ENCODE results near the gene PARP4.
A peak's percentile ranks its signal among the peaks of the same experiment; 100 is the strongest.

The PARP4 gene

GRCh38 chr13:24460256-24460655 is 52.3 kb downstream of the PARP4 start:
- no peak for TF ChIP-seq CTCF (IDR thresholded peaks at IDR 0.05; ENCODE audit: control extremely low read depth, extremely low read depth, low read depth, missing control alignments)
- POLR2A ChIA-PET, result no interaction called here
- DNase-seq (ENCODE audit: extremely low spot score), result no peak
- CTCF ChIA-PET, result interaction anchor here (0.9 to 1.7 kb wide), 4 partner anchors 11 to 49 kb away, joined by 3 read pairs; no protein-coding TSS in a partner anchor

DNA sequence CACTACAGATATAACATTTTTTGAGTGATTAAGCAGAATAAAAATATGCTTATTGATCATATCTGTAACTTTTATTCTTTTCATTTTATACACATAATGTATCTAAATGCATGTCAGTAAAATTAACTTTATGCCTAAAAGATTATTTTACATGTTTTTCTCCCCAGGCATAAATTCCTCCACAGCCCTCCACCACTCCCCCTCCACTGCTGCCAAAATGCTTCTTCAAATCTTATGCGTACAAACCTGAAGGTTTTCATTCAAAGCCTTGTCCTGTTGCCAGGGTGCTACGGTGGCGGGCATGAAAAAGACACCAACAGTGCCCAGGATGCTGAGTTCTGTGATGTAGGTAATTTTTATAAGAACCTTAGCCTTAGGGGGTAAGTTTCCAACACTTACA is 52.9 kb downstream of the PARP4 start:
- no peak for TF ChIP-seq CTCF (IDR thresholded peaks at IDR 0.05; ENCODE audit: control extremely low read depth, extremely low read depth, low read depth, missing control alignments)
- CTCF ChIA-PET, result interaction anchor here (1.6 kb wide), 1 partner anchor 48 kb away, joined by 3 read pairs; no protein-coding TSS in a partner anchor
- POLR2A ChIA-PET, result no interaction called here
- DNase-seq (ENCODE audit: extremely low spot score), result no peak

DNA sequence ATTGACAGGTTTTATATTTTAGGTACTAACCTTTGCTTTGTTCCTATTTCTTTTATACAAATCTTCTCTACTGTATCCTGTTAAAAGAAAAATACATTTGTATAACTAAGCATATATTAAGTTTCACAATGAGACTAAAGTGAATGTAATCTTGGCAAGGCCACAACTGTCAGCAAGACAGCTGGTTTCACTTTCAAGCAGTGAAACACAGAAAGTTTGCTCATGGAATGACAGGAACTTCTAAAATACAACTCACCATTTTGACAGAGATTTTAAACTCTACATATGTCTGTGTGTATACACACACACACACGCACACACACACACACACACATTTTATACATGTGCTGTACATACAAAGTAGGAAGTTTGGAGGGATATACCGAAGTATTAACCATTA is 53.3 kb downstream of the PARP4 start:
- ChIA-PET POLR2A (no interaction called here), CTCF (interaction anchor here (1.1 to 1.6 kb wide), 2 partner anchors 11 to 65 kb away, joined by 3 to 6 read pairs; no protein-coding TSS in a partner anchor)
- DNase-seq (ENCODE audit: extremely low spot score), result peak; percentile 62
- no peak for TF ChIP-seq CTCF (IDR thresholded peaks at IDR 0.05; ENCODE audit: control extremely low read depth, extremely low read depth, low read depth, missing control alignments)

DNA sequence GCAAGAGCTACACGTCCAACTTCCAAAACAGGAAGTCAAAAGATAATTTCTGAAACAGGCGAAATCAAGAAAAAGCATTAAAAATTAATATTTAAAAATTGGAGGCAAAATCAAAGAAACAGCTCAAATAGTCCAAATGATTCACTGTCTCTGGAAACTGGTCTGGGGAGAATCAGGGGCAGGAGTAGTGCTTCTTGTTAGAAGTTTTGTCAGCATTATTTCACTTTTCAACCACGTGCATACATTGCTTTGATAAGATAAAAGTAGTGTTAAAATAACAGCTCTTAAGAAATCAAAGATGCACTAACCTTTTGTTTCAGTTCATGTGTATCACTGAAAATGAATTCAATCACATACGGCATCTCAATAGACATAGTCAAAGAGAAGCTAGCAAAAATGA is 53.8 kb downstream of the PARP4 start:
- no peak for TF ChIP-seq CTCF (IDR thresholded peaks at IDR 0.05; ENCODE audit: control extremely low read depth, extremely low read depth, low read depth, missing control alignments)
- CTCF ChIA-PET, result interaction anchor here (1.1 to 1.6 kb wide), 2 partner anchors 11 to 66 kb away, joined by 3 to 6 read pairs; no protein-coding TSS in a partner anchor
- POLR2A ChIA-PET, result no interaction called here
- DNase-seq (ENCODE audit: extremely low spot score), result no peak

GRCh38 chr13:24456396-24456795 is 56.2 kb downstream of the PARP4 start:
- no peak for DNase-seq (ENCODE audit: extremely low spot score)
- CTCF ChIA-PET, result interaction anchor here (1.3 kb wide), 1 partner anchor 20 kb away, joined by 3 read pairs; no protein-coding TSS in a partner anchor
- no peak for TF ChIP-seq CTCF (IDR thresholded peaks at IDR 0.05; ENCODE audit: control extremely low read depth, extremely low read depth, low read depth, missing control alignments)
- POLR2A ChIA-PET, result no interaction called here

- POLR2A ChIA-PET, result no interaction called here
- DNase-seq (ENCODE audit: extremely low spot score), result no peak
- CTCF ChIA-PET, result interaction anchor here (1.0 kb wide), 1 partner anchor 18 kb away, joined by 3 read pairs; no protein-coding TSS in a partner anchor
- no peak for TF ChIP-seq CTCF (IDR thresholded peaks at IDR 0.05; ENCODE audit: control extremely low read depth, extremely low read depth, low read depth, missing control alignments)
Measured at GRCh38 chr13:24454056-24454455, 58.5 kb downstream of the PARP4 start.
